Lower leg skin (tissue), 4 donors: ENCODE data around the gene HDC. TPM values are rescaled to one million over a fixed set of nuclear protein-coding genes. Genes with fewer than 3 reads are reported as not detected.
A peak's percentile ranks its signal among the peaks of the same experiment; 100 is the strongest.

Source experiments
- DNase-seq, 2 donors: peaks; one replicate each; pipeline ENCODE4 v3.0.0-alpha.2; 2019; ENCODE audit warnings: low spot score in 2 of 2
- H3K4me3 ChIP-seq: fragments of 200-600 bp; sonication (generic); 2 replicates; pipeline ENCODE4 v1.5.1; 2017; ENCODE audit warnings: mild to moderate bottlenecking, low read depth; ENCODE audit not compliant: poor library complexity, severe bottlenecking
- CTCF ChIP-seq, 3 donors: fragments of 450-650 bp; IDR thresholded peaks; one replicate each; pipeline ENCODE4 v1.5.1; 2016; ENCODE audit warnings: antibody characterized with exemption in 3 of 3, mild to moderate bottlenecking in 3 of 3, moderate library complexity in 2 of 3
- POLR2A ChIP-seq, 2 donors: fragments of 450-650 bp; IDR thresholded peaks; one replicate each; pipeline ENCODE4 v1.6.1; 2016 to 2017; ENCODE audit warnings: antibody characterized with exemption in 2 of 2, mild to moderate bottlenecking in 1 of 2, moderate library complexity in 1 of 2
- WGBS, 2 donors: methylation state at CpG; one replicate each; pipeline ENCODE4 v1.1.5; 2018; 5-methylcytosine and 5-hydroxymethylcytosine counted together
- intact Hi-C: fragments of 100-400 bp; cut with DNase I; formaldehyde crosslinking; loops from one replicate; pipeline ENCODE4 v1.15.0; 2023; ENCODE audit warnings: low total_unique reads
- total RNA-seq, 4 donors: library from RNA; depleted of rRNA; stranded (reverse); fragments of >200 nt; gene quantifications; one replicate each; pipeline ENCODE4 v1.1.0, GENCODE V29; 2016

Gene HDC
- total RNA-seq, 4 donors from 2014 or later = 0.10 to 2.1 (median 0.95) TPM

DNA sequence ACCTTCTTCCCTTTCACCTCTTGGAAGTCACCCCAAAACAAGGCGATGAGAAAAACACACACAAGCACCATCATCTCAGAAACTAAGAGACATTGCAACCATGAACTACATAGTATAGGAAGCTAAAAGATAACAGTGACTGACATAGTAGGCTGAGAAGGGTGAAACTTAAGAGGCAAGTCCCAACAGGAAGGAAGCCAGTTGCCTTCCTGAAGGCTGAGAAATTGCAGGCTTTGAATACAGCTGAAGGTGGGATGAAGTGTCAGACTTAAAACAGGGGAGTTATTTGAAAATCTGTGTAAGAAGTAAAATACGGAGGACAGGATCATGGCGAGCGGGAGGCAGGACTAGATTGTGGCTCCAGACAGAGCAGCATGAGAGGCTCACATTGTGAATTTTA, 55.7 kb downstream of the HDC start:
- 58 to 59% methylated on average over 4 of the region's 4 CpGs for WGBS, 2 donors
- no peak overlapping the region for H3K4me3 ChIP-seq
- intact Hi-C loops = no loop called here
- DNase-seq = no peak
- TF ChIP-seq CTCF (IDR thresholded peaks at IDR 0.05) (no peak), POLR2A (IDR thresholded peaks at IDR 0.05) (no peak)

DNA sequence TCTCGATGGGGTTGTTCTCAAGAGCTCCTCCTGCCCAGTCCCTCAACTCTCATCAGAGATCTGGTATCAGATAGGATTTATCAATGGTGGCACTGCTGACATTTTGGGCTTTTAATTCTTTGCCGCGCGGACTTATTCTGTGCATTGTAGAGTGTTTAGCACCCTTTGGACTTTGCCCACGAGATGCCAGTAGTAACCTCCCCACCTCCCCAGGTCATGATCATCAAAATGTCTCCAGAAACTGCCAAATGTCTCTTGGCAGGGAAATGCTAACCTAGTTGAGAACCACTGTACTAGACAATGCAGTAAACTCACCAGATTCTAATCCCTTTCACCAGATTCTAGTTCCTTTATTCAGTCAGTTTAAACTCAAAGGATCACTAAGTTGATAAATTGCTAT, 59.5 kb downstream of the HDC start:
- intact Hi-C loops = no loop called here
- no peak overlapping the region for H3K4me3 ChIP-seq
- 75 to 87% methylated on average over 5 of the region's 5 CpGs for WGBS, 2 donors
- TF ChIP-seq CTCF (IDR thresholded peaks at IDR 0.05) (no peak), POLR2A (IDR thresholded peaks at IDR 0.05) (no peak)
- DNase-seq = no peak

GRCh38 chr15:50202003-50202402, 63.5 kb downstream of the HDC start:
- DNase-seq = no peak
- intact Hi-C loops = no loop called here
- TF ChIP-seq CTCF (IDR thresholded peaks at IDR 0.05) (no peak), POLR2A (IDR thresholded peaks at IDR 0.05) (no peak)
- H3K4me3 ChIP-seq = no peak overlapping the region

DNA sequence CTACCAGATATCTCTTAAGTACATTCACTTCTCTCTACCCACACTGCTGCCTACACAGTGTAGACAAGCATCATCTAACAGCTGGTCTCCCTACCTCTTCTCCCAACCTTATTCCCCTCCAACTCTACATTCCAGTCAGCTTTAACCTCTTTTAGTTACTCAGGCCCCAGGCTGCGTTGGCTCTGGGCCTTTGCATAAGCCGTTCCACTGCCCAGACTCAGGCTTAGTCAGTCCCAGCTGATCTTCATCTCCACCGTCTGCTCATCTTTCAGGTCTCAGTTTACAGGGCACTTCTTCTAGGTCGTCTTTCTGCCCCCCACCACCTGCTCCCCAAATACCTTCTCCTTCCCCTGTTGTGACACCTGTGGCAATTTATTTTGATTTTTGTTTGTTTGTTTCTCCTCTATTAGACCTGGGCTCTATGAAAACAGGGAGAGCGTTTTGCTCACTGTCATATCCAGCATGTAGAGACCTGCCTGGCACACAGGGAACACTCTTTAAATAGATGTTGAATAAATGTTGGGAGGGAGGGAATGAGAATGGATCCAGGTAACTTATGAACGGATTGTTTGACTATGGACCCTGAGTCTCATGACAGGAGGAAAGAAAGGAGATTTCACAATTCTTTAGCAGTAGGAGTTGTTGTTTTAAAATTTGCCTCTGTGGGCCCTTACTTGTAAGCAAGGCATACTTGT, 72.5 kb downstream of the HDC start:
- WGBS, 2 donors = 53 to 60% methylated on average over 6 of the region's 6 CpGs
- peak in 1 of 2 donors; percentile 40 for DNase-seq
- no peak for TF ChIP-seq CTCF (IDR thresholded peaks at IDR 0.05)
- no peak for TF ChIP-seq POLR2A (IDR thresholded peaks at IDR 0.05)
- no peak overlapping the region for H3K4me3 ChIP-seq
- intact Hi-C loops = no loop called here

DNA sequence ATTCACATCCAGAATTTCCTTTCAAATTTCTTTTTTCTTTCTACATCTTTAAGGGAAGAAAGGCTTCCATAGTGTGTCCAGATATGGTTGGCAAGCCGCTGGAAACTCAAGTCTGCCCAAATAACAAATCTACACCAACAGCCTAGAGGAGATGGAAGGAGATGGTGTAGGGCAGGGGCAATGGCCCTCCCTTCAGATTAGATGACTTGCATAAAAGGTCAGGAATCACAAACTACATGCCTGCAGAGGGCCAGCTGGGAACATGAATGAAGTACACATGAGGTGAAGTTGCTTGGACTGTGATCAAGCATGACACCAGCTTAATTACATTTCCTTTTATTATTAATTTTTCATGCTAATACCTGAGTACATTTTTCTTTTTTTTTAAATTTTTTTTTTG, 73.4 kb downstream of the HDC start:
- 93 to 100% methylated on average over 1 of the region's 1 CpG for WGBS, 2 donors
- DNase-seq = no peak
- intact Hi-C loops = no loop called here
- TF ChIP-seq POLR2A (IDR thresholded peaks at IDR 0.05) = no peak
- no peak for TF ChIP-seq CTCF (IDR thresholded peaks at IDR 0.05)
- no peak overlapping the region for H3K4me3 ChIP-seq

Other genes with a start within 250 kb of the HDC start
- 1 to 10 TPM; 1.9 to 6.3 (median 2.9) TPM for gene ATP8B4, start 146.5 kb downstream of the HDC start, total RNA-seq
- 1 to 10 TPM in 2 of 4 donors, under 1 TPM in 2; 0.53 to 4.1 (median 1.3) TPM for gene SLC27A2, start 83.5 kb downstream of the HDC start, total RNA-seq
- 10 to 100 TPM; 16.9 to 20.2 (median 17.8) TPM for gene GABPB1, start 89.5 kb upstream of the HDC start, total RNA-seq
- gene USP8, start 158.7 kb upstream of the HDC start, total RNA-seq = 10 to 100 TPM; 34.8 to 67.0 (median 44.7) TPM